D341Med (cell line): ENCODE results near the gene GGT6.
A peak's percentile ranks its signal among the peaks of the same experiment; 100 is the strongest.
"Not testable (repeated sequence)": the region's sequence is repeated elsewhere in the genome, so short reads cannot be mapped to it uniquely, and the experiment has no call there.

Experiments used
- DNase-seq: peaks from one replicate; pipeline ENCODE4 v3.0.0; 2012; ENCODE audit warnings: low spot score

GGT6 gene

DNA sequence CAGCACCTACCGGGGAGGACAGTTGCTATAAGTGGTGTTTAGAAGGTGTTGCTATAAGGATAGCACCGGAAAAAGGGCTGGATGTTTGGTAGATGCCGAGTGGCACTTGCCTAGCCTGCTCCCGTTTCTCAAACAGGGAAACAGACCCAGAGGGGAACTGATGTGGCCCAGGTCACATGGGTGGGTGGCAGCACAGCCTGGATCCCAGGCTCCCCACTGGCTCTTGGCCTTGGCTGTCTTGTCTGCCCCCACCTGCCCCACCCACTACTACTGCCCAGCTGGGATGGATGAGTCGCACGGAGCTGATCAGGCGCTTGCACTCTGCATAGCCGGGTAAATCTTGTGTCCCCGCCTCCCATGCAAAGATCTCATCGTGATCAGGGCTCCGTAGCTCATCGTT is 31.2 kb upstream of the GGT6 start:
- no peak for DNase-seq

DNA sequence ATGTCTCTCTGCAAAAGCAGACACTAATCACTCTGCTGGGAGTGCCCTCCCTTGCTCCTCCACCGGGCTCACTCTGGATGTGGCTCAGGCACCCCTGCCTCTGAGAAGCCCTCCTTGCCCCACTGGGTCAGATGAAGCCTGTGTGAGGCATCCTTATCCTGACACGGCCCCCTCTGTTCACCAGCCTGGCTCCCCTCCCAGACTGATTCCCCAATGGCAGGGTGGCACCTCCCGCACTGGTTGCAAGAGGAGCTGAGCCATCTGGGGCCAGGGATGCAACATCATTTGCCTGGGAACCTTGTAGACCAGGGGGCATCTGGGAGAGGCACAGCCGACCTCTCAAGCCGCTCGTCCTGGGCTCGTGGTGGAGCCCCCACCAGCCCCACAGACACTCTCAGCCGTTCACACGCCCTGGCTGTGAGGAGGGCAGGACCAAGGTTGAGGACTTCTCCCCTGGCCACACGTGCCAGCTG is 30.6 kb upstream of the GGT6 start:
- no peak for DNase-seq

DNA sequence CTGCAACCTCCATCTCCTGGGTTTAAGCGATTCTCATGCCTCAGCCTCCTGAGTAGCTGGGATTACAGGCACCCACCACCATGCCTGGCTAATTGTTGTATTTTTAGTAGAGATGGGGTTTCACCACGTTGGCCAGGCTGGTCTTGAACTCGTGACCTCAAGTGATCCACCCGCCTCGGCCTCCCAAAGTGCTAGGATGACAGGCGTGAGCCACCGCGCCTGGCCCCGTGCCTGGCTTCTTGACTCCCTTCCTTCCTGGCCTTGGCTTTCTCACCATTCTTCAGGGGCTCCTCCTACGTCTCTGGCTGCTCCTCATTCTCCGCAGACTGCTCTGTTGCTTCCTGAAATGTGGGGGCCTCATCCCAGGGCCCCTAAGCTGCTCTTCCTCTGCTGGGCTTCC is 29.7 kb upstream of the GGT6 start:
- not testable (repeated sequence) for DNase-seq

DNA sequence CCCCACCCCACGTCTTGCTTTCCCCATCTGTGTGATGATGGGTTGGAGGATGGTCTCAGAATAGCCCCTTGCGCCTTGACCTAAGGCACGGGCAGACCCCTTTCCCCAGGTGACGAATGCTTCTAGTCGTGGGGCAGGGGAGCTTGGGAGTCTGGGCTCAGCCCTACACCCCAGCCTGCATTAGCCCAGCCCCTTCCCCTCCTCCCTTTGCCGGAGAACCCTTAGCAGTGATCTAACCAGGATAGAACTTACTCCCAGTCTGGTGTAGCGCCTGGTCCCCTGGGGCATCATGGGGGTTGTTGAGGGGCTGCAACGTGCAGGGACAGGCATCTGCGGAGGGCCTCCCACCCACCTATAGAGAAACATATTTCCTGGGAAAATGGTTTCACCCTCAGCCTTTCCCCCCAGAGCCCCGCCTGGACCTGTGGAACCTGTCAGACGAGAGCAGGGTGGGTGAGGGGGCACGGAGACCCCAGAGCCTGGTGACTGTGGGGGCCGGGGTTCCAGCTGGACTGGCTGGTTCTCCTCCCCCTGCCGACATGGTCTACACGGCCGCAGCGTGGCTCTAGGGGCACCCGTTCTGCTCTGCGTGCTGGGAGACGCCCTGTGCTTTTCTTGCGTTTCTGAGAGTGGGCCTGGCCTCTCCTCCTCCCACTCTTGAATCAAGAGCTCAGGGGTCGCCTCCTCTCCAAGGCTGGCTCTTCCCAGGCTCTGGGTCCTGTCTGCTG is 28.7 kb upstream of the GGT6 start:
- DNase-seq: no peak

DNA sequence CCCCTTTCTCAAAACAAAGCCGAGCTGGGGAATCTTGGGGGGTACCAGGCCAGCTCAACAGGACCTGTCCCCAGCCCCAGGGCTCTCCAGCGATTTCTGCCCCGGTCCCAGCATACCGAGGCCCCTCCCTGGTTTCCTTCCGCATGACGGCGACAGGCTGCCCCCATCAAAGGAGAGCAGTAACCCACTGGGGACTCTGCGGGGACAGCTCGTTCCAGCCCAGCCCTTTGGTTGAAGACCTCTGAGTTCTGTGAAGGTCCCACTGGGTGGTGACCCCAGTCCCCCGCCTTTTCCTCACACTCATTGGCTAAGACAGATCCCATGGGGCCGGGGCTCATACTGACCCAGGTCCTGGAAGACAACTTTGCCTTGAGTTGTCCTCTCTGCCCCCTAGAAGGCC is 28.0 kb upstream of the GGT6 start:
- DNase-seq: no peak

DNA sequence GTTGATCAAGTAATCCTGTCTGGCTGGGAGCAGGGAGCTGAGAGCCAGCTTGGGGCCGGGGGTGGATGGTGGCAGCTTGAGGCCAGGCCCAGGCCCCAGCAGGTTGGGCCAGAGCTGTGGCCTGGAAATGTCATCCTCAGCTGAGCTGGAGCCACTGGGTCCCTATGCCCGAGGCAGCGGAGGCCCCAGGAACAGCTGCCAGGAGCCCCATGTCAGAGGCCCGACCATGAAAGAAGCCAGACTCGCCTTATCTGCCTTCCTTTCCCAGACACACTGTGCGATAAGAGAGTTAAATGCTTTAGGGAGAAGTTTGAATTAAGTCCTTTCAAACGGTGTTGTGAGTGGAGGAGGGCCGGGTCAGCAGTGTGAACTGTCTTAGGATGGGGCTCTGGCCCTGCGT is 27.4 kb upstream of the GGT6 start:
- no peak for DNase-seq

DNA sequence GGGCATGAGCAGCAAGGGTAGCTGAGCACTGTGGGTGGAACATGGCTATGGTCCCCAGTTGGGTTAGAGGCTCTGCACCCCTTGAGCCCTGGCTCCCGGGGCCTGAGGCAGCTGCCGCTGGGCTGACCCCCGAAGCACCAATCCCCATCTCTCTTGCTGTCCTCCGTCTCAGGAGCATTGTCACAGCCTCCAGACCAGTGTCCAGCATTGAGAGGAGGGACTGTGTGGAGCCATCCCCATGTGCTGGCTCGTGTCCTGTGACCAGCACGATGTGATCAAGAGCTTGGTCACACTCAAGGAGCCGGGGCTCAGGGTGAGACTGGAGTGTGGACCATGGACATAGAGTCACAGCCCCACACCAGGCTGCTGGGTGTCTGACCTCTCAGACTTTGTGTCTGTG is 26.8 kb upstream of the GGT6 start:
- DNase-seq: no peak

DNA sequence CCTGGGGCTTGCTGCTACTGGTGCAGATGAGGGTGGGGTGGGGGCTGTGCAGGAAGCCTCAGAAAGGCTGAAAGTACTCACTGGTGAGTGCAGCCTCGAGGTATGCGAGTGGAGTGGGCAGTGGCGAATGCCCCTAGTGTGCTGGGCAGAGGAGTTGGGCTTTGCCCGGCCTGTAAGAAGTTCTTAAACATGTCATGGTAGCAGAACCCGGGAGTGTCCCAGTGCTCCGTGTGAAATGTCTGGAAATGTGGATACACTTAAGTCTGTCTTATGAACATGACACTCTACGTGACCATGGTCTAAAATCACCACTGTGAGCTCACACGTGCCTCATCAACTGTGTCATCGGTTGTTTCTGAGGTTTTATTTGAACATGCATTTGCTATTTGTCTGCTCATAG is 25.7 kb upstream of the GGT6 start:
- DNase-seq: no peak

DNA sequence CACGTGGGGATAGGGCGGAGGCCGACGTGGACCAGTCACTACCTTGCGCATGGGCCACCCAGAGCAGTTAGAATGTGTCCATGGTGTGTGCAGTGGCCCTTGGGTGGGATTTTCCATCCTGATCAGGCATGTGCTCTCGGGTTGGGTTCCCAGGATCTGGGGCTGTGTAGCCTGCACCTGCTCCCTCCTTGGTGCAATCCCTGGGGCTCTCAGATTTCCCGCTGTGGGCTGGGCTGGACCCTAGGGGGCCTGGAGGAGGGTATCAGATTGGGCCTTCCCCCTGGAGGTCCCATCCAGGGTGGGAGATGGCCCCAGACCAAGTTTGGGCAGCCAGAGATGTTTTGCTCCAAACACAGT is 25.2 kb upstream of the GGT6 start:
- no peak for DNase-seq

DNA sequence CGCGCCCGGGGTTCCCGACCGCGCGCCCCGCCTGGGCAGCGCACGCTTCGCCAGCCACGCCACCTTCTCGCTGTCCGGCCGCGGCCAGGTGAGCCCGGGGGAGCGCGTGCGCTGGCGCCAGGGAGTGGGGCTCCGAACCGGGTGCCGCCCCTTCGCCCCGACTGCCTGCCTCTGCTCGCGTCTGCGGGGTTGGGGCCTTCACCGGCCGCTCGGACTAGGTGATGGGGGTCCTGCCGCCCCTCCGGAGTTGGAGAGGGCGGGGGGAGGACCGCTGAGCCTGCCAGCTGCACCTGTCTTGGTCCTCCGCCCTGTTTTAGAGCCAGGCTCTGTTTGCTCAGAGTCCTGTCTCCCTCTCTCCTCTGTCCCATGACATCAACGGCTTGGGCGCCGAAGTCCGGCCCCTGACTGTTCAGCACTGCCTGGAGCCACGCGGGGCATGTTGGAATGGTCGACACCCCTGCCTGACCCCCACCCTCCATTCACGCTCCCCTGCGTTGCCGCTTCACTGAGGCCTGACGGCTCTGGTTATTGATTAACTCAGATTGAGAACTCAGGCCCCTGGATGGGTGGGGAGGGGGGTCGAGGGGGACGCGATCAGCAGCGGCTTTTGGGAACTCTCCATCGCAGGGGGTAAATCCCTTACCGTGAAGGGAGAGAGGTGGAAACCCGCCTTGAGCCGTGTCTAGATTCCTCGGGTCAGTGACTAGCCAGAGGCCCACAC is 24.7 kb upstream of the GGT6 start:
- DNase-seq: no peak

DNA sequence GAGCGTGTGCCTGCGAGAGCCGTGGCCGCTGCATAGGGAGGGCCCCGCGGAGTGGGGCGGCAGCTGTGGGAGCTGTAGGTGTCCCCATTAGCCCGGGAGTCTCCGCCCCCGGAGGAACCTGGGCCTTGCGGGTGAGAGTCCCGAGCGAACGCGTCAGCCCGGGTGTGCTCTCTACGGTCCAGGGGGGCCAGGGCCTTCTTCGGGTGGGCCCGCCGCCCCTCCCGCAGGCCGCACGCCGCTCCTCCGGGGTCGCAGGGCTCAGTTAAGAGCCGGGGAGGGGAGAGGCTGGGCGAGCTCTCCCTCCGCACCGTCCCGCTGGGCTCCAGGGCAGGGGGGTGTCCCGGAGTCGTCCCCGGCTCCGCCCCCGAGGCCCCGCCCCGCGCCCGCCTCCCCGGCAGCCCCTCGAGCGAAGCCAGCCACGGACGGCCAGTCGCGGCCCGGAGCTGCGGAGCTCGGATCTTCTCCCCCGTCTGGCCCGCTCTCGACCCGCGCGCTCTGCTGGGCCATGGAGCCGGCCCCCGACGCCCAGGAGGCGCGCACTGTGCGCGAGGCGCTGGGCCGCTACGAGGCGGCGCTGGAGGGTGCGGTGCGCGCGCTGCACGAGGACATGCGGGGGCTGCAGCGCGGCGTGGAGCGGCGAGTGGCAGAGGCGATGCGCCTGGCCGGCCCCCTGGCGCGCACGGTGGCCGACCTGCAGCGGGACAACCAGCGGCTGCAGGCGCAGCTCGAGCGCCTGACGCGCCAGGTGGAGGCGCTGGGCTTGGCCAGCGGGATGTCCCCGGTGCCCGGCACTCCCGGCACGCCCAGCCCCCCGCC is 23.9 kb upstream of the GGT6 start, which contains the start of gene SMTNL2:
TSS of gene SMTNL2 (plus strand) at position 429 of the 816 bp plus-strand sequence. CDS start at position 506, 77 bp downstream.
- DNase-seq: peak; percentile 64

DNA sequence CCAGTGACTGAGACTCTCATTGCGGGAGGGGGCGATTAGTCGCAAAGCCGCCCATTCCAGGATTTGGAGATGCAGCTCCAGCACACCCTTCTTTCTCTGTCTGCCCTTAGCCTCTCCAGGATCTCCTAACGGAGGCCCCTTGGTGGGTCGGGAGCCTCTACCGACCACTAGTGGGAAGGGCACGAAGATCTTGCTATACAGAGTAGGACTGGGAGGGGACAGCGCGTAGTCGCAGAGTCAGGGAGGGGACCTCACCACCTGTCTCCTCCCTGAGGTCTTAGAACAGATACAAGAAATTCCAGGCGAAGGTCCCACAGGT is 23.4 kb upstream of the GGT6 start:
- peak; percentile 58 for DNase-seq

DNA sequence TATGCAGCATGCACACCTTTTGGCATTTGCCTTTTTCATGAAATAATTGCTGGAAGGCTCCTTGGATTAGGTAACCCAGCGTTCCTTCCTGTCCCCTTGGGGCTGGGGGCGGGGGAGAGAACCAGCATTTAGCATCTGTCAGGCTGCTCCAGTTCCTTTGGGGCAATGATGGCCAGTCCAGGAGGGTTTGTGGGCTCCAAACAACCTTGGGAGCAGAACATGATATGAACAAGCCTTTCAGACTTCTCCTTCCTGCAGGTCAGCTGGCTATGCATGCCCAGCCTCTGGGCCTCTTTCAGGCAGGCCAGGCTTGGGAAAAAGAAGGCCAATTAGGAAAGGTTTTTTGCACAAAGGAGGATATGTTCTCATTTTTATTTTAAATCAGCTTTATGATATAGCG is 22.8 kb upstream of the GGT6 start:
- DNase-seq: no peak

DNA sequence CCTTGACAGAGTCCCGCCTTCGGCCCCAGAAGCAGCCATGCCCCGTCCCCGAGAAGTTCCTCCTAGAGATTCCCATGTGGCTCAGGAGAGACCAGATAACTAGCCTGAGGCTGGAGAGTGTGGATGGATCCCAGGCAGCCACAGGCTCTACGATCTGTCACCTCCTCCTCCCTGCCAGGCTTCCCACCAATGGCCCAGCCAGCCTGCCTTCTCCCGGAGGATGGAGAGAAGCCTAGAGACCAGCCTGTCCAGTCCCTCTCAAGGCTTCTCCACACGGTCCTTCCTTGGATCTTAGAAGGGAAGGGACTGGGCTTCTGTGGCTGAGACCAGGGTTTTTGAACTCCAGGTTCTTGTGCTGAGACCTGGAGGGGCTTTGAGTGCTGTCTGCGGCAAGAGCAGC is 22.3 kb upstream of the GGT6 start:
- DNase-seq: no peak

DNA sequence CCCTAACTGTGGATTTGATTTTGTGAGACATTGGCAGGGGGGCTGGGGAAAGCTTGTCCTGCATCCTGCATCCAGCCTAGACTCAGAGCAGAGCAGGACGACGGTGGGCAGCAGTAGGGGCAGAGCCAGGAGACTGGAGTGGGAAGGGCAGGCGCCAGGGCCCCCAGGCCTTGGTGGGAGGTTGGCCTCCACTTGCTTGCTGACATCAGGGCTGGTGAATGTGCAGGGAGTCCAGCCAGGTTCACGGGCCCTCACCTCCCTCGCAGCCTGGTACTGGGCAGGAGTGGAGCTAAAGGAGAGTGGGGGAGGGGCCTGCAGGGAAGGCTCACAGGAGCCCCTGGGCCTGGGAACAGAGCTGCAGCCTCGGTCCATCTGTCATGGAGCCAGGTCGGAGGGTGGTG is 21.7 kb upstream of the GGT6 start:
- DNase-seq: no peak

DNA sequence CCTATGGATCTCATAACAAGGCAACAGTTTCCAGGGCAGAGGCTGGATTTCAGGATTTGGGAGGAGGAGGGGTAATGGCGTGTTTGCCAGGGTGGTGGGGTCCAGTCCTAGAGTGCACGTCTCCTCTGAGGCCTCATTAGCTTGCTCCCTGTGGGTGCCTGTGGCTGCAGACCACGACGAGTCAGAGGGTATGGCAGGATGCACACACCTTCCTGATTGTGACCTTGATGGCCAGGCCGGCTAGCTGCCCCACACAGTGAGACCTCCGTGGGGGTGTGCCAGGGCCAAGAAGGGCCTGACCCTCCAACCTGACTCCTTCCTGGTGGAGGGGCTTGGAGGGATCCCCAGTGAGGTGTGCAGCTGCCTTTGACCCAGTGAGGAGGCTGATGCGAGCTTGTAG is 19.9 kb upstream of the GGT6 start:
- DNase-seq: no peak

DNA sequence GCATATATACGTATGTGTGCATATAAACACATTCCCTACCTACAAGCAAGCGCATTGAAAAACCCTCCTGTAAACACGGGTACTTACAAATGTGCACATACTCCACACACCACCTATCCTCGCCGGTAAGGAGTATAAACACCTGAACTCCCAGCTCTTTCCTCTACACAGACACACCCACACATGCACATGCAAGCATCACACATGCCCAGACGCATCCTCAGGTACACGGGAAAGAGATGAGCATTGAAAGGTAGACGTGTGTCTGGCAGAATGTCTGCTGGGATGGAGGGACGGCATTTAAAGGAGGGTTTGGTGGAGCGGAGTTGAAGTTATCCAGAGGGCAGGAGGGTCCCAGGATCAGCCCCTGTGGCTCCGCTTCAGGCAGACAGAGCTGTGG is 19.3 kb upstream of the GGT6 start:
- no peak for DNase-seq

DNA sequence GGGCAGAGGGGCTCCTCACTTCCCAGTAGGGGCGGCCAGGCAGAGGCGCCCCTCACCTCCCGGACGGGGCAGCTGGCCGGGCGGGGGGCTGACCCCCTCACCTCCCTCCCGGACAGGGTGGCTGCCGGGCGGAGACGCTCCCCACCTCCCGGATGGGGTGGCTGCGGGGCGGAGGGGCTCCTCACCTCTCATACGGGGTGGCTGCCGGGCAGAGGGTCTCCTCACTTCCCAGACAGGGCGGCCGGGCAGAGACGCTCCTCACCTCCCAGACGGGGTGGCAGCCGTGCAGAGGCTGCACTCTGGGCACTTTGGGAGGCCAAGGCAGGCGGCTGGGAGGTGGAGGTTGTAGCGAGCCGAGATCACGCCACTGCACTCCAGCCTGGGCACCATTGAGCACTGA is 18.0 kb upstream of the GGT6 start:
- DNase-seq: not testable (repeated sequence)

DNA sequence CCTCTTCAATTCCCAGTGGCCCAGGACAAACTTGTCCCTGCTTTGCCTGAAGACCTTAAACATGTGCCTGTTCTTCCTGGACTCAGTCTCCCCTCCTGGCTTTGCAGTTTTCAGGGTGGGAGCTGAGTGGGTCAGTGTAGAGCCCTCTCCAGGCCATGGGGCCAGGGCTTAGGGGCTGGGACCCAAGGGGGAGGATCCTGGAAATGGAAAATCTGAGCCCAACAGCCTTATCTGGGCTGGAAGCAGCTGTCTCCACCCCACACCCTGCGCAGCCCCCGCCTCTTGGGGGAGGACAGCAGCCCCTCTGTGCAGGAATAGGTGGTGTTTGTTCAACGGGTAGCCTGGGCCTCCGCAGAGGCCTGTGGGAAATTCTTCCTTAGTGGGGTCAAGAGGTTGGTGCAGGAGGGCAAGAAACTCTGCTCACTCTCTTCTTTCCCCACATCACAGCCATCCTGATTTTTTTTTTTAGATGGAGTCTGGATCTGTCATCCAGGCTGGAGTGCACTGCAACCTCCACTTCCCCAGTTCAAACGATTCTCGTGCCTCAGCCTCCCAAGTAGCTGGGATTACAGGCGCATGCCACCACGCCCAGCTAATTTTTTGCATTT is 17.1 kb upstream of the GGT6 start:
- no peak for DNase-seq

DNA sequence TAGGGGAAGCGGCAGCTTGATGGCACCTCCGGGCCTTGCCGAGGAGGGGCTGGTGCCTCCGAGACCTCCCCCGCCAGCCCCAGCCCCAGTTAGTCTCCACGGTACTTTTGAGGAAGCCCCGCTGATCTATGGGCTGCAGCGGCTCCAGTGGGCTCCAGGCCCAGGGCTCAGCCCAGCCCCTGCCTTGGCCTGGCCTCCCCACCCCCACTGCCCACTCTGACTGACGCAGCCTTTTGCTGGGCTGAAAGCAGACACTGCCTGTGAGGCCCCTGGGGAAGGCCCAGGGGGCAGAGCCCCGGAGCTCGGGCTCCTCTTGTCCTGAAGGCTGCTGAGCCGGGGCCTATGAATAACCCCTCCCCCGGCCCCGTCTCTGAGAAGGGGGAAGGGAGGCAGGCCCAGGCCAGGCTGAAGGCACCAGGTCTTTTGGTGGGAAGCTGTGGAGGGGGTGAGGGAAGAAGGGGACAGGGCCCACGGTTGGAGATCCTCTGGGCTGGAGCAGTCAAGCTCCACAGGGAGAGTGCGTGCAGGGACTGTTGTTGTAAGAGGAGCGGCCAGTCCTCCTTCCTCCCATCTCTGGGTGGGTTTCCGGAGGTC is 16.4 kb upstream of the GGT6 start:
- no peak for DNase-seq

DNA sequence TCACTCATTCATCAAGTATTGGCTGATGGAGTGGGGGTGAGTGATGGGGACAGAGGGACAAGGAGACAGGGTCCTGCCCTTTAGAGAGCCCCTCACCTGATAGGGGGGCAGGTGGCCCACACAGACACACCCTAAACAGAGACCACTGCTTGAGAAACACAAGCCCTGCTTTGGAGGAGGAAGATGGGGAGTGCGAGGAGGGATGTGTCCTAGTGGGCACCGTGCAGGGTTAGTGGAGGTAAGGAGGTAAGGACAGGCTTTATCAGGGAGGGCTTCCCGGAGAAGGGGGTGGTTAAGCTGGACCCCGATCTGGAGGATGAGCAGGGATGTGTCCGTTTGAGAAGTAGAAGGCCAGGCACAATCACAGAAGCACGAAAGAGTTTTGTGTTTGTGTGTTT is 15.8 kb upstream of the GGT6 start:
- DNase-seq: no peak

DNA sequence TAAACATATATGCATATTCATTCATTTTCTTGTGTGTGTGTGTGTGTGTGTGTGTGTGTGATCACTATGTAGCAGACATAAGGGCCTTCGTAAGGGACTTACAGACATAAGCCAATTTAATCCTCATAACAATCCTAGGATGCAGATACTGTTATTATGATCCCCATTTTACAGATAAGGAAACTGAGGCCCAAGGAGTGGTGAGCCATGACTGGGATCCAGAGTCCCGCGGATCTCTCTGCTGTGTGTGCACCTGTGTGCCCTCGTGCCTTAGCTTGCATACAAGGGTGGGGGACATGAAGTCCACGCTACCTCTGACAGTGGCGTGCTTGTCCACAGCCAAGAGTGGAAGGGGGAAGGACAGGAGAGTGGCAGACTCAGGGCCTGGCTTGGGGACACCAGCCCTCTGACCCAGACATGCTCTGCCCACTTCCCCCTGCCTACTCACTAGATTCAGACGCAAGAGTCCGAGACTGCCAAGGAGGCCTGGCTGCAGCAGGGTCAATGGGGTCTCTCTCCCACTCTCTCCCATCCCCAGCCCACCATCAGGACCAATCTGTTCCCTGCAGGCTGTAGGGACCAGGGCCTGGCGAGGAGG is 14.2 kb upstream of the GGT6 start:
- no peak for DNase-seq
